Right renal pelvis (tissue), 4 donors: ENCODE data around the gene ZCCHC14. TPM values are rescaled to one million over a fixed set of nuclear protein-coding genes. Genes with fewer than 3 reads are reported as not detected.
"Not testable (repeated sequence)": the region's sequence is repeated elsewhere in the genome, so short reads cannot be mapped to it uniquely, and the experiment has no call there.

ENCODE experiments used
- DNase-seq, 4 donors: peaks; one replicate each; pipeline ENCODE4 v3.0.0-alpha.2; 2013; ENCODE audit warnings: low read depth in 4 of 4, low spot score in 3 of 4, missing footprints in 1 of 4
- polyA plus RNA-seq, 4 donors: library from polyadenylated mRNA; unstranded; fragments of 120-200 nt; gene quantifications; one replicate each; pipeline ENCODE4 v1.2.1, GENCODE V29; 2013; ENCODE audit not compliant: insufficient read length in 4 of 4

The ZCCHC14 gene
- polyA plus RNA-seq, 4 donors = 34.3 to 37.4 (median 36.3) TPM

DNA sequence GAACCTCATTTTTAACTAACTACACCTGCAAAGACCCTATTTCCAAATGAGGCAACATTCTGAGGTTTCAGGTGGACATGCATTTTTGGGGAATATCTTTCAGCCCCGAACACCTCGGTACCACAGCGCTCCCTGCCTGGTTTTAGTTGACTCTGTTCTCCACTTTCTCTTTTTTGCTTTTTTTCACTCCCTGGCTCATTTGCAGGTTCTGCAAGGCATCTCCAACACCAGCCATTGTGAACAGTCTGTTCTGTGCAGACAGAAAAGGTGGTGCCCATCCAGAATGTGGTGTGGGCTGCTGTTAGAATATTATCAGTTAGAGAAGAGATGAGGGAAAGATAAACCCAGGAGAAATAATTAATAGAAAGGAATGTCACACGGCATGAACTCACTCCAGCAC lies 32.5 kb upstream of the ZCCHC14 start:
- DNase-seq = no peak

DNA sequence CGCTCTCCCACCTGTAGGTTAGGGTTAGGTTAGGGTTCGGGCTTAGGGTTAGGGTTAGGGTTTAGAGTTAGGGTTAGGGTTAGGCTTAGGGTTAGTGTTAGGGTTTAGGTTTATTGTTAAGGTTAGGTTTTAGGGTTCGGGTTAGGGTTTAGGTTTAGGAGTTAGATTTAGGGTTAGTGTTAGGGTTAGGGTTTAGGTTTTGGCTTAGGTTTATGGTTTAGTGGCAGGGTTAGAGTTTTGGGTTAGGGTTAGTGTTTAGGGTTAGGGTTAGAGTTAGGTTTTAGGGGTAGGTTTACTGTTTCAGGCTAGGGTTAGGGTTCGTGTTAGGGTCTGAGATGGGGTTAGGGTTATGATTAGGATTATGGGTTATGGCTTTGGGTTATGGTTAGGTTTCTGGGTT lies 31.6 kb upstream of the ZCCHC14 start:
- no peak for DNase-seq

DNA sequence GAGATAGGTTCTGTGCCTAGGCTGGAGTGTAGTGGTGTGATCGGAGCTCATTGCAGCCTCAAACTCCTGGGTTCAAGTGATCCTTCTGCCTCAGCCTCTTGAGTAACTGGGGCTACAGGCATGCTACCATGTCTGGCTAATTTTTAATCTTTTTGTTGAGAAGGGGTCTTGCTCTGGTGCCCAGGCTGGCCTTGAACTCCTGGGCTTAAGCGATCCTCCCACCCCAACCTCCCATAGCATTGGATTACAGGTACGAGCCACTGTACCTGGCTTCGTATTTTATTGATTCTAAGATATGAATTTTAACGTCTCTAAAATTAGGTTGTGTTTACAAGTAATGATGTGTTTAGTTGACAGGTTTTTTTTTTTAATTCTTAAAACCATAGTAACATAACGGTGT lies 30.8 kb upstream of the ZCCHC14 start:
- not testable (repeated sequence) for DNase-seq

DNA sequence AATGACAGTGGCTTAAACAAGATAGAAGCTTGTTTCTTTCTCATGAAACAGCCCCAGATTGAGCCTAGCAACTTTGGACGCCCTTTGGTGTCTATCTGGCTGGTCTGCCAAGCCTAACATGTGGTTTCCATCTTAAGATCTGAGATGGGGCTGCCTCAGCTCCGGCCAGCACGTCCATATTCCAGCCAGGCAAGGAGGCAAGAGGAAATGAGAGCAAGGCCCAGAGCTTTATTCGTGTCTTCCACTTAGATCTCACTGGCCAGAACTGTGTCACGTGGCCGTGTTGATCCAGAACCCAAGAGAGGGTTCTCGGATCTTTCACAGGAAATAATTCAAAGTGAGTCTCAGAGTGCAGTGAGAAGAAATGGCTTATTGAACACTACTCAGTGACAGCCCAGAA lies 28.9 kb upstream of the ZCCHC14 start:
- DNase-seq = not testable (repeated sequence)

DNA sequence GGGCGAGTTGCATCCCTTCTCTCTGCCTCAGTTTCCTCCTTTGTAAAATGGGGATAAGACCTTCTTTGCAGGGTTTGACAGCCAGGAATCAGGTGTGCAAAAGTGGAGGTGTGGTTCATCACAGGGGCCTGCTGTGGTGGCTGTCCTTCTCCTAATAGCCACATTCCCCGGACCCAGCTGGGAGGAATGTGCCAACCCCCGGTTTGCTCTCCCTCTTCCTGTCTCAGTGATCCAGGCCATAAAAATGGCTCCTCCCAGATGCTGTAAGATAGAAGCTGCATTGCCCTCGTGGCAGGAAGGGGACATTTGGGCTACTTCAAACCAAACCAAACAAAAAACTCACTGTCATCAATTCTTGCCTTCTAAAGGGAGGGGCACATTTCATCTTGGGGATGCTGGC lies 26.3 kb upstream of the ZCCHC14 start:
- not testable (repeated sequence) for DNase-seq

DNA sequence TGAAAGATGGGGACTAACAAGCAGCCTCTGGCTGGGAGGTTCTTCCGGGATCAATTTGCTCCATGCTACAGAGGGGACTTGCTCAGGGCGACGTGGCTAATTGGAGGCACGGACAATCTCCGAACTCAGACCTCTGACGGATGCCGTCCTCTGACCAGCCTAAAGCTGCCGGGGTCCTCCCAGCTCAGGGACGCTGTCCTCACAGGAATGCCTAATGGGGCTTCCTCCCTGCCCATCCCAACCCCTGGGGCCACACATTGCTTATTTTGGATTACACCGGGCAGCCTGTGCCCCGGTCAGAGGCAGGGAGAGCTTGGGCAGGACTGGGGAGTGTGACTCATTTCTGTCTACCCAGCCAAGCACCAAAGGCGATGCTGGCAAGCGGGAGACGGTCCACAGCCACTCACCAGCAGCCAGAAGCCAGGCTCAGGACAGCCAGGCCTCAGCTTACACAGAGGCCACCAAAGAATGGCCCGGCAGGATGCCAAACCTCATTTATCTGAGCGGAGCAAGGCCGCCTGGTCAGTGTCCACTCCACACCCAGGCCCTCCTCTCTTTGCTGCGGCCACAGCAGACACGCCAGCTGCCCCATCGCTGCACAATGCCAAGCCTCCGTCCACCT lies 25.7 kb upstream of the ZCCHC14 start:
- DNase-seq = not testable (repeated sequence)

DNA sequence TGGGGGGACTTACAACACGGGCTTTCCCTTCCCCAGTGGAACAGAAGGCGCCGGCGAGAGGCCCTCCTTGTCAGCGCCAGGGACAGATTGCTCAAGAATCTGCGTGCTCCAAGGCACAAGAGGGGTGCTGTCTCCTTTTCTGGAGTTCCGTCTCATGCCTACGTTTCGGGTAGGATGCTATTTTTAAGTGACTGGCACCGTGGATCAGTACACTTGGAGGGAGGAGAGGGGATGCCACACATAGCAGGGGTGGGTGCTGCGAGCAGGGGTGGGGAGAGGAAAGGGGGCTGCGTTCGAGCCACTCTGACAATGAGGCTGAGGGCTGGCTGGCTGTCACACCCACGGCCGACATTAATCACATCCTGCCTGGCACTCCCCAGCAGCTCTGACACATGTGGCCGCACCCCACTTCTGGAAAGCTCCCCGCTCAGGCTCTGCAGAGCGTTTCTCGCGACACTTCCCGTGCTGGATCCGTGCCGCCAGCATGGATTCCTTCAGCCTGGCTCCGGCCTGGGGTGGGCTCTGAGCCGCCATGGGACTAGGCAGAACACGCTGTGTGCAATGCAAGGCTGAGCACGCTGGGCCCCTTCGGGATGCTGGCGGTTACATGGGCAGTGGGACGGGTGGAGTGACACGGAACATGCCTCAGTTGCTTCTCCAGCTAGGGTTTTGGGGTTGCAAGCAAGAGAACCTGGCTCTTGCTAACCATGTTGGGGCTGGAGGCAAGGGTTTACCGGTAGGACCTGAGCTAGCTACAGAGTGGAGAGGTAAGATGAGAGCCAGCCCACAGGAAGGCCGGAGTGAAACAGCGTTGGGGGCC lies 25.0 kb upstream of the ZCCHC14 start:
- not testable (repeated sequence) for DNase-seq

DNA sequence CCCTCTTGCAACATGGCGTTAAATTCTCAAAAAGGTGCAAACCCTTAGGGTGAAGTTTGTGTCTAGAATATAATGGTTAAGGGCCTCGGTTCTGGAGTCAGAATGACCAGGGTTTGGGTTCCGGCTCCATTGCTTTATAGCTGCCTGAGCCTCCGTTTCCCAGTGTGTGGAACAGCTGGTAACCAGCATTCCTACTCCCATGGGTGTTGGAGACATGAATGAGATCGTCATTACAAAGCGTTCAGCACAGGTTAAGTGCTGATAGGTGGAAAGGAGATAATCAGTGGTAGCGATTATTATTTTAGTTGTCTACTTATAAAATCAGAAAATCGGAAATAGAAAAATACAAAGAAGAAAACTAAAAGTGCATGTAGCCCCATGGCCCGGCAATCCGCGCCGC lies 23.5 kb upstream of the ZCCHC14 start:
- DNase-seq = no peak

DNA sequence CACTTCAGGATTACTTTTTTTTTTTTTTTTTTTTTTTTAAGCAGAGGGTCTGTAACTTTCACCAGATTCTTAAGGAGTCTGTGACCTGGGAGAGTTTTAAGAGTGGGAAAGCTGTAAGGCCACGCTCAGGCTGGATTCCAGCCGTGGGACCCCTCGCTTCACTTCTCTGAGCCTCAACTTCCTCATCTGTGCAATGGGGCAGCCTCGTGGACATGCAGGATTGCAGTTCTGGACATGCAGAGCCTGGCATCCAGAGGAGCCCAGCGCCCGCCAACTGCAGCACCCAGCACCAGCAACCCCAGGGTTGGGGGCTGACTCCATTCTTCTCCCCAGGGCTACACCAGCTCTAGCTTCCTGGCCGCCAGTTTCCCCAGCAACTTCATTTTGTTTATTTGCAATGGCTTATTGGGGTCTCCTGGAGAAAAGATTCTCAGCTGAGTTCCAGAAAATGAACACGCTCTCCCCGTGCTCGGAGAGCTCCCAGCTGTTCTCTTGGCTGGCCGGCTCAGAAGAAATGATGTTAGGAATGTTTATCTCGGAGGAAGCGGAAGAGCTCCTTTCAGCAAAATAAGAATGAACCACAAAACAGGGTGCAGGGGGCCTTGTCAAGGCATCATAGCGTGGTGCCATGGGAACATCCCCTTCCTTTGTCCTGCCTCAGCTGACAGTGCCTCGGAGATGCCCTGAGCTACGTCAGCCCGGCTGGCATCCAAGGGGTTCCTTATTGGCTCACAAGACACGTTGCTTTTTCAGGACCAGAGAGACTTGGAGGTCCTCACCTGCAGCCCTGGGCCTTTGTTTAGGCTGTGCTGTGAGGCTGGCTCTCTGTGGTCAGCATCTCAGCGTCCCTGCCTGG lies 22.9 kb upstream of the ZCCHC14 start:
- DNase-seq = no peak

DNA sequence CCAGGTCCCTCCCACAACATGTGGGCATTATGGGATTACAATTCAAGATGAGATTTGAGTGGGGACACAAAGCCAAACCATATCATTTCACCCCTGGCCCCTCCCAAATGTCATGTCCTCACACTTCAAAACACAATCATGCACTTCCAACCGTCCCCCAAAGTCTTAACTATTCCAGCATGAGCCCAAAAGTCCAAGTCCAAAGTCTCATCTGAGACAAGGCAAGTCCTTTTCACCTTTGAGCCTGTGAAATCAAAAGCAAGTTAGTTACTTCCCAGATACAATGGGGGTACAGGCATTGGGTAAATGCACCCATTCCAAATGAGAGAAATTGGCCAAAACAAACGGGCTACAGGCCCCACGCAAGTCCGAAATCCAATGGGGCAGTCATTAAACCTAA lies 17.0 kb upstream of the ZCCHC14 start:
- not testable (repeated sequence) for DNase-seq

DNA sequence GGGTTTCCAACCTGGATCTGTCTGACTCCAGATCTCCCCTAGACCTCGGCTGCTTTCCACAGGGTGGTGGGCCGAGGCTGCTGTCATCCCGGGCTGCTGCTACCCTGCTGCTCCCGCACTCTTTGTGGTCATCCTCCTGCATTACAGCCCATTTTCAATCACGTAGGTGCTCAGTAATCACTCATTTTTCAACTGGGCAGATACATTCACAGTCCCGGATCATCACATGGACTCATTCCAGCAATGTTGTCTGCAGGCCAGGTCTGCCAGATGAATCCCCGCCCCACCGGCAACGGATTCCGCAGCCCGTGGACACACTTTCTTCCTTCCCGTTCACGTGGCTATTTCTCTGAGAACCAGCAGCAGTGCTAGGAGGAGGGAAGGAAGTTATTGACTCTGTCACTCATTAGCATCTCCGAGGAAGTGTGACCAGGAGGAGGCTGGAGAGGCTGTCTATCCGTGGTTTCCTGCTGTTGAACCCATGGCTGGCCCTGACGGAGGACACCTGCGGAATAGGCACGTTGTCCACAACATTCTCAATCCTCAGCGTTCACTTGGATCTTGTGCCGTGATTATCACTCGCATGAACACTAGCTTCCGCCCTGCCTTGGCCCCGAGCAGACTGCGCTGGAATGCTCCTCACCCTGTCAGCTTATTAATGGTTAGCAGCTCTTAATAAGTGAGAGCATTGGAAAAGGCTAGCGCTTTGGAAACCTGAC lies 14.7 kb upstream of the ZCCHC14 start:
- no peak for DNase-seq

DNA sequence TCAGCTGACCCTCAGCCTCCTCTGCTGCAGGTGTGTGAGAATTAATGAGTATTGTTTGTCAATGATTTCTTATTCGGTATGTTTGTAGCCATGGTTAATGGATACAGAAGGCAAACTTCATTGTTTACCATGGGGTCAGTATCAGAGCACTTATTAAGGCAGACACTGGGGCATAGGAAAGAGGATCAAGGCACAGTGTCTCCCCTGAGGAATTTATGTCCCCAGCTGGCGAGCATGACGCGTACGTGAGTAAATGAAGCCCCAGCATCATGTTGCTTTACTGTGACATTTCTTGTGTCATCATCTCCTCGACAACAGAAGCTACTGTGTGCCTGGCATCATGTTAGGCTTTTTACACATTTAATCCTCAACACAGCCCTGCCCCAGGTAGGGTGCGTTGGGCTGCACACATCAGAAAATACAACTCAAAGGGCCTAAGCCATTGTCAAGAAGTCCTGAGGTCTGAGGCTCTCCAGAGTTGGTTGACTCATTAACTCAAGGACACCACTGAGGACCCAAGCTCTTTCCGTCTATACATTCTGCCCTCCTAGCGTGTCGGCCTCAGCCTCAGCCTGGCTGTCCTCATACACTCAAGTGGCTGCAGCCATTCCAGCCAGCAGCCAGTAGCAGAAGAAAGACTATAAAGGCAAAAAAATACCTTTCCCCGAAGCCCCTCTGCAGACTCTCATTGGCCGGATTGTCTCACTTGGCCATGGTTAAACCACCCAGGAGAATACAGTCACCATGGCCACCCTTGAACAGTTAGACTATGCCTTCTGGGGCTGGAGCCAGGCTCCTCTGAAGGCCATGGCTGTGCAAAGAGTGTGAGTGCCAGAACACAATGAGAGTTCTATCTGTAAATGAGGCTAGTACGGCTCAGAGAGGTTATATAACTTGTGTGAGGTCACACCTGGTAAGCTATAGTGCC lies 13.9 kb upstream of the ZCCHC14 start:
- DNase-seq = no peak

DNA sequence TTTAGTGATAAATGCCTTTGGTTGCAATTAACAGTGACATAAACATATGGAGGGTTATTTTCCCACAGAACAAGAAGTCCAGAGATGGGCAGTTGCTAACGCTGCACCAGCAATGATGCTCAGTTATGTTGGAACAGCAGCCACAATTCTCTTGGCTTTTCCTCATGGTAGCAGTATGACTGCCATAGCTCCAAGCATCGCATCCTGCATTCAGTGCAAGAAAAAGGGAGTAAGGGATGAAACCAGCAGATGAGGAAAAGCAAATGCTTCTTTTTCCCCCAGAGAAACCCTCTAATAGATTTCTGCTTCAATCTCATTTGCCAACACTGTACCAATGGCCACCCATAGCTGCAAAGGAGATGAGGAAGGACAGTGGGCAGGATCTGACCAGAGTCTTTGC lies 13.0 kb upstream of the ZCCHC14 start:
- no peak for DNase-seq

DNA sequence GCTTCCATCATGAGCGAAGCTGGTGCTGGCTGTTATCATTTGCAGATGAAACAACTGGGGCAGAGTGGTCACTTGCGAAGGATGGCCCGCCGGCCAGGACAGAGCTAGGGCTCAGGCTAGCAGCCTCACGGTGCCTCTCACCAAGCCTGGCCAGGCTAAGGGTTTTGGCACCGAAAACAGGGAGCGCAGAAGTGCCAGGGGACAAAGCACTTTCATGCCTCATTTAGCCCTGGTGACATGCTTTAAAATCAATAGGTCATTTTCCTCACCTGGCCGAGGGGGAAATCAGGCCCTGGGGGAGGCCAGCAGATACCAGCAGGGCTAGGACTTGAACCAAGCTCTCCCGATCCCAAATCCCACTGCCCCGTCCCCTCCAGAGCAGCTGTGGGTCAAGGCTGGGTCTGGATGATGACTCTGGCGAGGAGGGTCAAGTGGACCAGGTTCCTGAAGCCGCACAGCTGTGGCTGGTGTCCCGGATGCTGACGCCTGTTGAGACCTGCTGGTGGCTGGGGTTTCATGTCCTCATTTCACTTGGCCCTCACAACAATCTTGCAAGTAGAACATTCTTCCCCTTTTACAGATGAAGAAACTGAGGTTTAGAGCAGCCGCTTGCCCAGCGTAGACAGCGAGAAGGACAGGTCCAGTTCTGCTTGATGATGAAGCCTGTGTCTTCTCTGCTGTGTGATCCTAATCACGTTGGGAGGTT lies 10.6 kb upstream of the ZCCHC14 start:
- DNase-seq = not testable (repeated sequence)

DNA sequence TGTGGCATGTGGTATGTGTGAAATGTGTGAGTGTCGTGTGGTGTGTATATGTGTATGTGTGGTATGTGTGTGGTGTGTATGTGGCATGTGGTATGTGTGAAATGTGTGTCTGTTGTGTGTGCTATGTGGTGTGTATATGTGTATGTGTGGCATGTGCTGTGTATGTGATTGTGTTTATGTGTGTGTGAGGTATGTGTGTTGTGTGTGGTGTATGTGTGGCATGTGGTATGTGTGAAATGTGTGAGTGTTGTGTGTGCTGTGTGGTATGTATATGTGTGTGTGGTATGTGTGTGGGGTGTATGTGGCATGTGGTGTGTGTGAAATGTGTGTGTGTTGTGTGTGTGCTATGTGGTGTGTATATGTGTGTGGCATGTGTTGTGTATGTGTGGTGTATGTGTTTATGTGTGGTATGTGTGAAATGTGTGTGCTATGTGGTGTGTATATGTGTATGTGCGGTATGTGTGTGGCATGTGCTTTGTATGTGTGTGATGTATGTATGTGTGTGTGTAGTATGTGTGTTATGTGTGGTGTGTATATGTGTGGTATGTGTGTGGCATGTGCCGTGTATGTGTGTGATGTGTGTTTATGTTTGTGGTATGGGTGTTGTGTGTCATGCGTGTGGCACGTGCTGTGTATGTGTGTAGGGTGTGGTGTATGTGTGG lies 9.6 kb upstream of the ZCCHC14 start:
- DNase-seq = no peak

DNA sequence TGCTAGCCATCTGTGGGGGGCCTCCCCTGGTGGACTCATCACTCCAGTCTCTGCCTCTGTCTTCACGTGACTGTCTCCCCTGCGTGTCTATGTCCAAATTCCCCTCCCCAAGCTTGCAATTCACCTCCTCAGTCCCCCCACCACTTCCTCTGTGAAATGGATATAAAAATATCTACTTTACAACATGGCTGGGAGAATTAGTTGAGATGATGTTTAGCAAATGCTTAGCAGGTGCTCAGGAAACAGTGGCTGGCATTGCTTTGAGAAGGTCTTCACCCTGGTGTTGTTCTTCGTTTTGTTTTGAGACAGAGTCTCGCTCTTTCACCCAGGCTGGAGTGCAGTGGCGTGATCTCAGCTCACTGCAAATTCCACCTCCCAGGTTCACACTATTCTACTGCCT lies 8.3 kb upstream of the ZCCHC14 start:
- DNase-seq = no peak

DNA sequence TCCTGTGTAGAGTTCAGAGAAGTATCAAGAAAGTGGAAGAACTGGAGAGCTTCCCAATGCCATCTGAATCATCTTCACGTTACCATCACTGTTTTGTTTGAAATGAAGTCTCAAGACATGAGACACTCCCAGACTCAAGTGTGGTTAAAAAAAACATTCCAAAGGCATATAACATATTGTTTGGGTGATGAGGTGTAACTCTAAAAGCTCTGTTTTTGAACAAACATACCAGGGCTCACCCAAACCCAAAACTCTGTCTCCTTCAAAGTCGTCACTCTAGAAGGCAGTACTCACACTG lies 6.3 kb upstream of the ZCCHC14 start:
- DNase-seq = no peak

DNA sequence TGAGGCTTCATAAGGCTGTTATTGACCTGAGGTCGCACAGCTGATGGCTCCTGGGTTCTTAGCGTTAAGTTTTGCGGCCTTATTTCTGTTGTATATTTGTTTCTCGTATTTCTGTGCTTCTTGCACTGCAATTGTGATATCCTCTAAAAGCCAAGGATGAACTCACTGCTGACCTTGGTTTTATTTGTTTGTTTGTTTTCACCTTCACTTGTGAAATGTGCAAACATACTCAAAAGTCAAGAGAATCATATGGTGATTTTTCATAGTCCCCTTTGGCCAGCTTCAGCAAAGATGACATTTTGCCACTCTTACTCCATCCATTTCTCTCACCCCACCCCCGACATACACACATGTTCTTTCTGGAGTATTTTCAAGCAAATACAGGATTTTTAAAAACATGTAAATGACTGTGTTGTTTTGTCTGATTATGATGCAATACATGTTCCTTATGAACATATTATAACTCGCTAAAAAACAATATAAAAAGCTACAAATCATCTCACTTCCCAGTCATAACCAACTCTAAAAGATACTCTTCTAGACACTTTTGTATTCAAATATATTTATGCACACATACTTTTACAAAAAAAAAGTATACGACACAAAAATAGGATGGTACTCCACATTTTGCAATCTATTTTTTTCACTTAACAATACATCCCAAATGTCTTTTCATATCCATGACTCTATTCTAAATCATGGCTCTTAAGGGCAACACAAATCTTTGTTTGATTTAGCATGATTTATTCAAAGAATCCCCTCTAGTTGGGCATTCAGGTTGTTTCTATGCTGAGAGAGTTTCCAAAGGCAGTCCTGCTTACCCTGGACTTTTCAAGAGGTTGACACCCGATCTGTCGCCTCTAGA lies 5.7 kb upstream of the ZCCHC14 start:
- no peak for DNase-seq
